NCI-H82 (cell line): Measurements from ENCODE around the gene MCM10.

Source experiments
- DNase-seq: peaks from one replicate; lab custom pipeline; 2025; lab: John Stamatoyannopoulos, UW

Gene MCM10

GRCh38 chr10:13165177-13165576 lies 3.8 kb downstream of the MCM10 start:
- DNase-seq, result no peak

GRCh38 chr10:13167568-13167967 lies 6.2 kb downstream of the MCM10 start:
- DNase-seq, result no peak

DNA sequence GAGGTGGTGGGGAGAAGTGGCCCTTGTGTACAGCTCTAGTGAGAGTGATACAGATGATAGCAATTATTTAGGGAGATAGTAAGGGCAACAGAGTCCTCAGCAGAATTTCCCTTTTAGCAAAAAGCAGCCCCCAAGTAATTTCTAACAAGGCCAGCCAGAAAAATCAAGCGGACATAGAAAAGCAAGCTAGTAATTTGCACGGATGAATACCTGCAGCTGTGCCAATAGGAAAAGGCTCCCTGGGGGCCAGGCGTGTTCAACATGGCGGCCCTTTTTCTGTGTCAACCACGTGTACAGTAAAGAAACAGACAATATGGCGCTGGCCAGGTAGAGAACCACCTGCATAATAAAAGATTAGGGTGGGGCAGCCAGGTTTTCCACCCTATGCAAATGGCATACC lies 7.4 kb downstream of the MCM10 start:
- no peak for DNase-seq

DNA sequence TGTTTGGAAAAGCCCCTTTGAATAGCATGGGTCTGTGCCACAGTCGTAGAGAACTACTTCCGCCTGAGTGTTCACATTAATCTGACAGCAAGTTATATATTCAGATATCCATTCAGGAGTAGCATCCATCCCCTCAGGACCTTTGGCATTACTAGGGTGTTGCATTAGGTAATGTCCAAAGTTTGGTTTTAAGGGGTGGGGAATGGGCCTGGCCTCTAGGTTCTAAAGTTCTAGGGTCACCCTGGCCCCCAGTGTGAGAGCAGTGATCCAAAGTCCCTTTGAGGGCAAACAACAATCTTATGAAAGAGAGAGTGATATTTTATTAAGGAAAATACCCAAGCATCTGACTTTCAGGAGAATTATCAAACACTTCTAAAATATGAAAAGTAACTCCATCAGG lies 12.3 kb downstream of the MCM10 start:
- DNase-seq, result no peak

DNA sequence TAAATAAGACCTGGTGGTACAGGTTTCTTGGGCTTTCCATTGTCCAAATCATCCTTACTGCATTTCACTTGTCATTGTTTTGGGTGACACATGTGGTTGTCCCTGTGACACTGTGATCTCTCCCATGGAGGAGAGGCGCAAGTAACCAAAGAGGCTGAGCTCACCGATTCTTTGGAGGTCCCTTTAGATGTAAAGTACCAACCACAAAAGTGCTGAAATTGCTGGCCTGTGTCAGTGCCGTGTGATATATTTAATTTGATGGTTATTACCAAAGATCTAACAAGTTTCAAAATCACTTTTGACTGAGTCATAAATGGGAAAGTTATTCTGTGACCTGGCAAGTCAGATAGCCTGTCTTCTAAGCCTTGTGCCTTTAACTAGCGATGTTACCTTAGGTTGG lies 19.4 kb downstream of the MCM10 start:
- DNase-seq, result no peak

DNA sequence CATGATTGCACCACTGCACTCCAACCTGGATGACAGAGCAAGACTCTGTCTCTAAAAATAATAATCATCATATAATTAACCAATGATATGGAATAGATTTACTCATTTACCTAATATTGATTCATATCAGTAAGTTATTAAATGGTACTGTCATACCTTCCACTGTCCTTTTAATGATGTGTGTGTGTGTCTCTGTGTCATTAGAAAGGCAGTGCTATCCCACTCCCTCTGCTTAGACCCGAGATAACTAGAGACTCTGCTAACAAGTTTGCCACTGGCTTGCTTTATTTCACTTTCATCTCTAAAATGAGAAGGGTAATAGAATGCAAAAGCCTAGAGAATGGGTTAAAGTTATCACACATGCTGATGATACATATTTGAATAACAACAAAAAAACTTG lies 21.1 kb downstream of the MCM10 start:
- DNase-seq, result no peak

DNA sequence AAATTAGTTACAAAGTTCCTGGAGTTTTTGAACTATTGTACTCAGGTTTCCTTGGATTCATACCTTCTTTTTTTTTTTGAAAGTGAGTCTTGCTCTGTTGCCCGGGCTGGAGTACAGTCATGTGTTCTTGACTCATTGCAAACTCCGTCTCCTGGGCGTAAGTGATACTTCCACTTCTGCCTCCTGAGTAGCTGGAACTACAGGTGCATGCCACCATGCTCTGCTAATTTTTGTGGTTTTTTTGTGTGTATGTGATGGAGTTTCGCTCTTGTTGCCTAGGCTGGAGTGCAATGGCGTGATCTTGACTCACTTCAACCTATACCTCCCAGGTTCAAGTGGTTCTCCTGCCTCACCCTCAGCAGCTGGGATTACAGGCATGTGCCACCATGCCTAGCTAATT lies 22.3 kb downstream of the MCM10 start:
- no peak for DNase-seq

DNA sequence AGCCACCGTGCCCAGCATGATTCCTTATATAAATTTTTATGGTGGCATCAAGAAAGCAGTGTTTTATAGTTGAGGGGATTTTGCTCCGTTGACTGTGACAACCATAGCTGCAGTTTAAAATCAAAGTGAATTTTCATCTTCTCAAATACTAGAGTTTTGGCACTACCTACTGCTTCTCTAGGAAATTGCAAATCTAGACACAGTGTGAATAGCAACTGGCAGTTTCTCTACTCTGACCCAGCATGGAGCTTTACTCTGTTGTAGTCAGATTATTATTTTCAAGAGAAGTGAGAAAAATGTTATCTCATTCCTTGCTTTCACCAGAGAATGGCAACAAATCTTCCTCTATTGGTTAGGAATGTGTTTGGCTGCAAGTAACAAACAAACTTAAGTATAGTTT lies 22.9 kb downstream of the MCM10 start:
- DNase-seq, result no peak

DNA sequence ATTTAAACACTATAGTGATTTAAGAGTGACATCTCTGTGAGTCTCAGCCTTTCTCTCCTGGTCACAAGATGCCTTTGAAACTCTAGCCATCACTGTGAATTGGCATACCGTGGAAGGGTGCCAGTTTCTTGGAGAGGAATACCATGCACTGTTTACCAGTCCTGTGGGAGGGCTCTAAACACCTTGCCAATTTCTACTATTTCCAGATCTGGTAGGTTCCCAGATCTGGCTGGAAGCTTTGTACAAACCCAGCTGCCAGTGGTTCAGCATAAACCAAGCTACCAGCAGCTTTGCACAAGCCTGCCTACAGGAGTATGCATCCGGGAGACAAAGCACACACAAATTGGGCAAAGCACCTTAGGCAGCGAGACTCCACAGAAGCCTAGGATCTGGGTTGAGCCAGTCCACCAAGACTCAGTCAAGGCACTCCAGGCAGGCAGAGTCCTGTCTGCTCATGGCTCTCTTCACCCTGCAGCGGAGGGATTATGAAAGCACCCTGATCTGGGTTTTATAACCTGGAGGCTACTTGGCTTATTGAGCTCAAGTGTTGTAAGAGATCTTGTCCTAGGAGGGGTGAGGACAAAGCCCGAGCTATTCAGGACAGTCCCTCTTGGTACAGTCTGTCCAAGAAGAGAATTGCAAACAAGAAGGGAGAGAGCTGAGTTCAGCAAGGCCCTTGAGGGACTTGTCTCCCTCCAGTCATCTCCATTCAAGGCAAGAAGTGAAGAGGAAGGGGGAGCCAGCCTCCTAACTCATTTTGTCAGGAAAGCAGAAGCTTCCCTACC lies 23.6 kb downstream of the MCM10 start:
- DNase-seq, result no peak

DNA sequence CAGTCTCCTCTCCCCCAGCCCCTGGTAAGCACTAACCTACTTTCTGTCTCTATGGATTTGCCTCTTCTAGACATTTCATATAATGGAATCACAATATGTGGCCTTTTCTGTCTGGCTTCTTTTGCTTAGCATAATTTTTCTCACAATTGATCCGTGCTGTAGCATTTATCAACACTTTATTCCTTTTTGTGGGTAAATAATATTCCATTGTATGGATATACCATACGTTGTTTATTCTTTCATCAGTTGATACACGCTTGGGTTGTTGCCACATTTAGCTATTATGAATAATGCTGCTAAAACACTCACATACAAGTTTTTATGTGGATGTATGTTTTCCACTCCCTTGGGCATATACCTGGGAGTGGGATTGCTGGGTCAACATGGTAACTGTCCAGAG lies 25.8 kb downstream of the MCM10 start:
- no peak for DNase-seq

DNA sequence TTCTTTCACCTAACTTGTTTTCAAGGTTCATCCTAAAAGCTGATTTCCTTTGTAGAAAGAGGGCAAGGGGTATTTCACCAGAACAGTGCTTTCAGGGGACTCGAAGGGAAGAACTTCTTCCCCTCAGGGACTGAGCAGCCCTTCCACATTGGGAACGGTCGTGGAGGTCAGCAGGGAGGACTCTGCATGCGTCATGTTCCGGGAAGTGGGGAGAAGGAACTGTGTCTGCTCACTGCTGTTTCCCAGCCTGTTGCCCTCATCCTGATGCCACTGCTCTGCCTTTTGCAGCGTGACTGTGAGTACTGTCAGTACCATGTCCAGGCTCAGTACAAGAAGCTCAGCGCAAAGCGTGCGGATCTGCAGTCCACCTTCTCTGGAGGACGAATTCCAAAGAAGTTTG lies 27.2 kb downstream of the MCM10 start:
- DNase-seq, result no peak

GRCh38 chr10:13189961-13190360 lies 28.6 kb downstream of the MCM10 start:
- no peak for DNase-seq

- no peak for DNase-seq
Measured at GRCh38 chr10:13190816-13191215, 29.5 kb downstream of the MCM10 start.

GRCh38 chr10:13191362-13191761 lies 30.0 kb downstream of the MCM10 start:
- DNase-seq, result no peak

- no peak for DNase-seq
Measured at GRCh38 chr10:13193637-13194036, 32.3 kb downstream of the MCM10 start.

GRCh38 chr10:13195016-13195415 lies 33.7 kb downstream of the MCM10 start:
- DNase-seq, result no peak

DNA sequence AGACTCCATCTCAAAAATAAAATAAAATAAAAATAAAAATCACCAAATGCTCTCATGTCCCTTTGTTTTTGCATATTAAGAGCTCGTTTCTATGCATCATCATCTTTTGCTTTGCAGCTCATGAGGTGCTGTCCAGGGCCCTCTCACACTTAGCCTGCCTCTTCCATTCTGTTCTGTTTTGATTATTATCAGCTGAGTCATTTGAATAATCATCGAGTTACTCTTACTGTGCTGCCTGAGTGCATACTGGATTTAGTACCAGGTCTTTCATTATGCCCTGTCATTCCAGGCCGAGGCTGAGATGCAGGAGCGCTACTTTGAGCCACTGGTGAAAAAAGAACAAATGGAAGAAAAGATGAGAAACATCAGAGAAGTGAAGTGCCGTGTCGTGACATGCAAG lies 39.8 kb downstream of the MCM10 start:
- DNase-seq, result no peak

- DNase-seq, result no peak
Measured at GRCh38 chr10:13206091-13206490, 44.7 kb downstream of the MCM10 start.

GRCh38 chr10:13206546-13207443 lies 45.4 kb downstream of the MCM10 start:
- no peak for DNase-seq

DNA sequence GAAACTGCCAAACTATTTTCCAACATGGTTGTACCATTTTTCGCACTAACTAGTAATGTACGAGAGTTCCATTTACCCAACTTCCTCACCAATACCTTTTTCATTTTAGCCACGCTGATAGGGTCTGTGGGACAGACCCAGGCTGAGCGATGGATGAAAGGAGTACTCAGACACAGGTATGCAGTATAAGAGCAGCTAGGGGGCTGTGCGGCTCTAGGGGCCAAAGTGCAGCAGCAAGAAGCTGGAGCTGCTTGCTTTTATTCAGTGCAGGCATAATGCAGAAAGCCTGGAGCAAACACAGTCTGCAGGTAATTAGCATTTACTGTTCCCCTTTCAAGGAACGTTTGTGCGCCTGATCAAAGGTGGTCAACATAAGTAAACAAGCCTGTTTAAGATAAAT lies 51.8 kb downstream of the MCM10 start:
- no peak for DNase-seq

- no peak for DNase-seq
Measured at GRCh38 chr10:13218878-13219277, 57.5 kb downstream of the MCM10 start.

DNA sequence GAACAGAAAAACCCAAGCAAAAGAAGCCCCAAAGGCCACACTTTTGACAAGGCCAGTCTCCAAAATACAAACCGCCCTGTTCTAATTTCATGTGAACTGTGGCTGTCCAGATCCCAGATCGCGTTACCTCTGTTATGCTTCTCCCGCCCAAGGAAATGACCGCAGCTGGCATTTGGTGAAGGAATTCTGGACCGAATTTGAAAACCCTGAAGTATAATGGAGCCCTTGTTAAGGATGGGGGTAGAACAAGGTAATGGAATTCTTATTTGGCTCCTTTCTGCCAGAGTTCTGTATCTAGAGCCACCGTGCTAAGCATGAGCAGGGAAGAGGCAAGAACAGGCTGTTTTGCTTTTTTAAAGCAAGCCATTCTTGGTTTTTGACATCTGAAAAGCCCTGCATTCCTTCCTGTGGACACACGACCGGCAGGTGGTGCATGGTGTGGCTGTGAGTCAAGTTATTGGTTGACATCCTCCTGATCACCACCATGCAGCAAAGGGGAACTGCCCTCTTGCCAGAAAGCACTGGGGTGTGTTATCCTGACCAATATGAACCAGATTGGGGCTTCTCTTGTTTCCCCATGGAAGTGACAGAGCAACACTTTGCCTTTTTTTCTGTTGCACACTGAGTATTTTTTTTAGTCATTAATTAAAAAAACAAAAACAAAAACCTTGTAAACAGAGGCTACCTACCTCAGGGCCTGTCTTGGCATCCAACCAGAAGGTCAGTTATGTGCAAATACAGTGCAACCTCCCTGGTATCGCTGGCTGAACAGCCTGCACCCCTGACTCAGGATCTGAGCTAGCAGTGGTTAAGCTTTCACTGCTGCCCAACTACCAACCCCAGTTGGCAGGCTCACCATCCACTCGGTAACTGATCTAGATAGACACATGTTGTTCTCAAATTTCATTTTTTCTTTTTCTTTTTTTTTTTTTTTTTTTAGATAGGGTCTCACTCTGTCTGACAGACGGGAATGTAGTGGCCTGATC lies 58.6 kb downstream of the MCM10 start:
- peak; percentile 42 for DNase-seq
